Body of pancreas (tissue), 4 donors: ENCODE results near the gene HES6. TPM values are rescaled to one million over a fixed set of nuclear protein-coding genes. Genes with fewer than 3 reads are reported as not detected.
A peak's percentile ranks its signal among the peaks of the same experiment; 100 is the strongest.

Source experiments
- ATAC-seq: fragments of 150-250 bp; one replicate; pipeline ENCODE4 v1.9.1; 2016
- DNase-seq, 4 donors: peaks; one replicate each; pipeline ENCODE4 v3.0.0-alpha.2; 2019
- H3K27ac ChIP-seq, 4 donors: fragments of 200-600 bp; sonication (generic); 1 replicate in 3 of 4; 2 replicates in 1 of 4; pipeline versions ENCODE4 v1.5.1 to v1.6.1; 2016 to 2019; ENCODE audit warnings: mild to moderate bottlenecking in 1 of 4, mixed read lengths in 1 of 4, moderate library complexity in 1 of 4
- H3K27me3 ChIP-seq, 2 donors: fragments of 200-600 bp; sonication (generic); one replicate each; pipeline ENCODE4 v1.6.0; 2016; ENCODE audit warnings: mild to moderate bottlenecking in 1 of 2
- H3K36me3 ChIP-seq, 2 donors: fragments of 200-600 bp; sonication (generic); replicated peaks in 1 of 2; 2 replicates each; pipeline ENCODE4 v1.5.1; 2016; ENCODE audit warnings: low read depth in 2 of 2; ENCODE audit not compliant: insufficient read depth in 1 of 2
- H3K4me1 ChIP-seq: fragments of 200-600 bp; sonication (generic); one replicate; pipeline ENCODE4 v1.6.0; 2016
- H3K4me3 ChIP-seq, 2 donors: fragments of 200-600 bp; sonication (generic); 1 replicate in 1 of 2; 2 replicates in 1 of 2; pipeline ENCODE4 v1.5.1; 2016 to 2019
- H3K9me3 ChIP-seq, 3 donors: fragments of 200-600 bp; sonication (generic); 1 replicate in 2 of 3; 2 replicates in 1 of 3; pipeline ENCODE4 v1.5.1; 2016
- POLR2A ChIP-seq, 3 donors: fragments of 450-650 bp; IDR thresholded peaks; one replicate each; pipeline ENCODE4 v1.6.1; 2016; ENCODE audit warnings: antibody characterized with exemption in 3 of 3, mild to moderate bottlenecking in 2 of 3
- WGBS, 2 donors: methylation state at CpG; one replicate each; pipeline ENCODE4 v1.1.5; 2017; 5-methylcytosine and 5-hydroxymethylcytosine counted together
- intact Hi-C: fragments of 100-400 bp; cut with DNase I; formaldehyde crosslinking; loops from one replicate; pipeline ENCODE4 v1.15.1; 2023
- total RNA-seq, 2 donors: library from RNA; depleted of rRNA; stranded (reverse); fragments of >200 nt; gene quantifications; one replicate each; pipeline ENCODE4 v1.1.0, GENCODE V29; 2016
- TF ChIP-seq, protein P1 (sequence below), 7 experiments: fragments of 450-650 bp in 4 of 7; fragments of 200-600 bp in 3 of 7; sonication (generic) in 3 of 7; IDR thresholded peaks; one replicate each; pipeline ENCODE4 v1.5.1; 2016 to 2019; ENCODE audit warnings: antibody characterized with exemption in 7 of 7

The HES6 gene
- total RNA-seq, 2 donors from 2014 or later: 15.5 to 29.3 TPM

DNA sequence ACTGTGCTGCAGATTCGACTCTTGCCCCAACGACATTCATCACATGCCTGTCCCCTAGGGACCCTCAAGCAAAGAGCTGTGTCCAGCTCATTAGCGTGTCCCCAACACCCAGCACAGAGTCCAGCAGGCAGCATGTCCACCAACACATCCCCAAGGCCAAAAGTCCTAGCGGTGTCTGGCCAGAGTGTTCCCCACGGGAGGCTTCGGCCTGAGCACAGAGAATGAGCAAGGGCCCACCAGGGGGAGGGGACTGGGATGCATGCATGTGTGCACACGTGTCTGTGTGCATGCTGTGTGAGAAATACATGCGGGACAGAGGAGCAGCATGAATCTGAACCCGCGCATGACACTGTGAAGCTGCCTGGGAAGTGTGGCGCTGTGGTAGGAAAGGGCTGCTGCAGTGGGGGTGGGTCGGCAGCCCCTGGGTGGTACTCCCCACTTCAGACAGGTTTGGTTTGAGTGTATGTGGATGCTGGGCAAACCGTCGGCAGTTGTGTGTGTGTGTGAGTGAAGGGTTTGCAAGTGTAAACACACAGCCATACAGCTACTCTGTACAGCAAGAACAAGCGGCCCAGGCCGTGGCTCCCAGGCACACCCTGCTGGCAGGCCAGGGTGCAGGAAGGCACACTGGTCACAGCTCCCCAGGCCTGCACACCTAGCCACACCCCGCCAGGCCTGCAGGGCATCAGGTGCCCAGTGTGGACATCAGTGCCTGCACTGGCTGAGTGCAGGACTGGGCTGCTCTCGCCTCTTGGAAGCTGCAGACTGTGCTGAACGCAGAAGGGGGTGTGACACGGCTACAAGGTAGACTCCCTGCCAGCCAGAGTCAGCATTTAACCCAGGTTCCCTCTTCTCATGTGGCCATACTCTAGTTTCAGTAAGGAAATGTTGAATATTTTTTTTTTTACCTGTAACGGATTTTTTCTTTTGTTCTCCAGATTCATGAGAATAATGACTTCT lies 19.5 kb upstream of the HES6 start:
- ATAC-seq (no peak), DNase-seq (no peak)
- 86 to 89% methylated on average over 19 to 21 of the region's 21 CpGs for WGBS, 2 donors
- no peak for TF ChIP-seq POLR2A (IDR thresholded peaks at IDR 0.05)
- TF ChIP-seq, protein P1, sequence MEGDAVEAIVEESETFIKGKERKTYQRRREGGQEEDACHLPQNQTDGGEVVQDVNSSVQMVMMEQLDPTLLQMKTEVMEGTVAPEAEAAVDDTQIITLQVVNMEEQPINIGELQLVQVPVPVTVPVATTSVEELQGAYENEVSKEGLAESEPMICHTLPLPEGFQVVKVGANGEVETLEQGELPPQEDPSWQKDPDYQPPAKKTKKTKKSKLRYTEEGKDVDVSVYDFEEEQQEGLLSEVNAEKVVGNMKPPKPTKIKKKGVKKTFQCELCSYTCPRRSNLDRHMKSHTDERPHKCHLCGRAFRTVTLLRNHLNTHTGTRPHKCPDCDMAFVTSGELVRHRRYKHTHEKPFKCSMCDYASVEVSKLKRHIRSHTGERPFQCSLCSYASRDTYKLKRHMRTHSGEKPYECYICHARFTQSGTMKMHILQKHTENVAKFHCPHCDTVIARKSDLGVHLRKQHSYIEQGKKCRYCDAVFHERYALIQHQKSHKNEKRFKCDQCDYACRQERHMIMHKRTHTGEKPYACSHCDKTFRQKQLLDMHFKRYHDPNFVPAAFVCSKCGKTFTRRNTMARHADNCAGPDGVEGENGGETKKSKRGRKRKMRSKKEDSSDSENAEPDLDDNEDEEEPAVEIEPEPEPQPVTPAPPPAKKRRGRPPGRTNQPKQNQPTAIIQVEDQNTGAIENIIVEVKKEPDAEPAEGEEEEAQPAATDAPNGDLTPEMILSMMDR (IDR thresholded peaks at IDR 0.05): no peak
- Histone ChIP-seq H3K4me1 (peaks cover 30% of the 10 kb centered on the region), H3K36me3 (peaks cover 0 to 14% of the 10 kb centered on the region in 2 donors), H3K27ac (no peak overlapping the region), H3K9me3 (no peaks in the 10 kb centered on the region), H3K27me3 (no peaks in the 10 kb centered on the region), H3K4me3 (no peak overlapping the region)
- intact Hi-C loops: loop anchor here (5.0 kb wide), 1 partner anchor 402 kb away; the partner anchor contains the start of gene RAMP1

DNA sequence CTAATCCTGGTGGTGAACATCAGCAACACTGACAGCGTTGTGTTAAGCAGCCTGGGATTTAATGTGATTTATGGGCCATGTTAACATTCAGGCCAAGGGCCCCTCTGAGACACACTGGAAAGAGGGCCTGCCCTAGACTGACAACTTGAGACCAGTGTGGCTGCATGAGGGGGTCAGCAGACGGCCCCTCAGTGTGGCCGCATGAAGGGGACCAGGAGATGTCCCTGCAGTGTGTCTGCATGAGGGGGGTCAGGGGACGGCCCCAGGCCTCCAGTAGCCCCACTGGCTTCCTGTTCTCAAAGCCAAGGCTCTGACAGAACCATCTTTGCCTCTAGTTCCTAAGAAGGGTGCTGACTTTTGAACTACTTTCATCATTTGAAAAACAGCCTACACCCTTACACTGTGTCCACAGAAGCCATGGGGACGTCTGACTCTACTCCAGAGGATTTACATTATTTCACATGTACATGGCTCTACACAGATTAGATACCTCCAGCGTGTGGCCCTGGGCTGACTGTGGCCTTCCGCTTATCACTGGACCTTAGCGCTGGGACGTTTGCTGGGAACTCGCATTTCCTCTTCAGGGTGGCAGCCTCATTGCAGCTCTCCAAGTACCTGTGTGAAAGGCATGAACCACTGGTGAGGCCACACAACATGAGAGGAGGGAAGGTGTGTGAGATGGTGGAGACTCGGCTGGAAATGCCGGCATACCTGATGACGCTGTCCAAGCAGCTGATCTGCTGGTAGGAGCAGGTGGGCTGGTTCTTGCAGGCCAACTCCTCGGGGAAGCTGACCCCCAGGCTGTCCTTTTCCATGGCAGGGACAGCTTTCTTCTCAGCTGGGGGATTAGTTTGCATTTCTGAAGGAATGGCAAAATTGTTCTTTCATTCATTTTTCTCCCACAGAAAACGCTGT lies 18.2 kb upstream of the HES6 start:
- ATAC-seq (no peak), DNase-seq (no peak)
- Histone ChIP-seq H3K4me3 (no peak overlapping the region), H3K27ac (peak overlapping the region in 1 of 4 donors; percentile 23), H3K4me1 (peaks cover 17% of the 10 kb centered on the region), H3K27me3 (no peaks in the 10 kb centered on the region), H3K9me3 (no peaks in the 10 kb centered on the region), H3K36me3 (peaks cover 0 to 19% of the 10 kb centered on the region in 2 donors)
- intact Hi-C loops: no loop called here
- 73 to 78% methylated on average over 14 to 15 of the region's 15 CpGs for WGBS, 2 donors
- TF ChIP-seq, protein P1 (IDR thresholded peaks at IDR 0.05): no peak
- TF ChIP-seq POLR2A (IDR thresholded peaks at IDR 0.05): no peak

GRCh38 chr2:238256594-238257104 lies 16.8 kb upstream of the HES6 start:
- Histone ChIP-seq H3K27ac (peak overlapping the region in 2 of 4 donors; percentile 14 to 37), H3K9me3 (no peaks in the 10 kb centered on the region), H3K36me3 (peaks cover 0 to 29% of the 10 kb centered on the region in 2 donors), H3K4me3 (no peak overlapping the region), H3K4me1 (peaks cover 14% of the 10 kb centered on the region), H3K27me3 (no peaks in the 10 kb centered on the region)
- ATAC-seq (peak; percentile 97), DNase-seq (peak; percentile 94 to 97 (median 96))
- intact Hi-C loops: no loop called here
- 38 to 44% methylated on average over 12 to 18 of the region's 18 CpGs for WGBS, 2 donors
- TF ChIP-seq, protein P1 (IDR thresholded peaks at IDR 0.05): peak; percentile 92 to 99 (median 98)
- no peak for TF ChIP-seq POLR2A (IDR thresholded peaks at IDR 0.05)

GRCh38 chr2:238256111-238256510 lies 16.3 kb upstream of the HES6 start:
- H3K27ac ChIP-seq: no peak overlapping the region
- TF ChIP-seq, protein P1 (IDR thresholded peaks at IDR 0.05): no peak
- TF ChIP-seq POLR2A (IDR thresholded peaks at IDR 0.05): peak in 1 of 3 donors; percentile 9
- 70 to 71% methylated on average over 6 of the region's 6 CpGs for WGBS, 2 donors
- no peaks in the 10 kb centered on the region for H3K9me3 ChIP-seq
- peaks cover 0 to 29% of the 10 kb centered on the region in 2 donors for H3K36me3 ChIP-seq
- H3K4me3 ChIP-seq: no peak overlapping the region
- no peaks in the 10 kb centered on the region for H3K27me3 ChIP-seq
- intact Hi-C loops: no loop called here
- ATAC-seq (no peak), DNase-seq (no peak)
- peaks cover 14% of the 10 kb centered on the region for H3K4me1 ChIP-seq
